Loucy (cell line): ENCODE measurements around the gene SYNPR.

Source experiments
- H2AFZ ChIP-seq: fragments of 200-600 bp; sonication (generic); 2 replicates; pipeline ENCODE4 v1.6.0; 2016; ENCODE audit warnings: antibody characterized with exemption, mild to moderate bottlenecking, low read length, moderate library complexity
- H3F3A ChIP-seq: fragments of 200-600 bp; 2 replicates; pipeline ENCODE4 v1.6.0; 2016; ENCODE audit warnings: antibody characterized with exemption, low read depth, mild to moderate bottlenecking
- H3K27me3 ChIP-seq: fragments of 200-600 bp; sonication (generic); 2 replicates; pipeline ENCODE4 v1.6.1; 2014; ENCODE audit warnings: low read length, mild to moderate bottlenecking; ENCODE audit not compliant: insufficient read depth, poor library complexity, severe bottlenecking
- H3K36me3 ChIP-seq: fragments of 200-600 bp; sonication (generic); 2 replicates; pipeline ENCODE4 v1.6.1; 2016; ENCODE audit warnings: low read length; ENCODE audit not compliant: insufficient read depth
- H3K4me1 ChIP-seq: fragments of 200-600 bp; sonication (generic); 2 replicates; pipeline ENCODE4 v1.5.1; 2014; ENCODE audit warnings: low read length, mild to moderate bottlenecking; ENCODE audit not compliant: insufficient read depth, poor library complexity, severe bottlenecking
- H3K4me2 ChIP-seq: fragments of 200-600 bp; sonication (generic); 2 replicates; pipeline ENCODE4 v1.6.0; 2014; ENCODE audit warnings: antibody characterized with exemption, low read length, low read depth, mild to moderate bottlenecking; ENCODE audit not compliant: poor library complexity, severe bottlenecking
- H3K4me3 ChIP-seq: fragments of 200-600 bp; sonication (generic); 2 replicates; pipeline ENCODE4 v1.5.1; 2014; ENCODE audit warnings: low read length, mild to moderate bottlenecking, mixed read lengths; ENCODE audit not compliant: poor library complexity, severe bottlenecking
- H3K79me2 ChIP-seq: fragments of 200-600 bp; sonication (generic); 2 replicates; pipeline ENCODE4 v1.6.1; 2014; ENCODE audit warnings: low read length; ENCODE audit not compliant: insufficient read depth
- H3K9ac ChIP-seq: fragments of 200-600 bp; sonication (generic); 2 replicates; pipeline ENCODE4 v1.6.0; 2014; ENCODE audit warnings: mild to moderate bottlenecking, low read depth, low read length, moderate library complexity; ENCODE audit not compliant: poor library complexity, severe bottlenecking
- H3K9me2 ChIP-seq: fragments of 200-600 bp; sonication (generic); replicated peaks from 2 replicates; pipeline ENCODE4 v1.6.1; 2016; ENCODE audit warnings: low read depth, low read length, mixed read lengths
- H3K9me3 ChIP-seq: fragments of 200-600 bp; sonication (generic); 2 replicates; pipeline ENCODE4 v1.6.1; 2014; ENCODE audit warnings: mild to moderate bottlenecking, antibody characterized with exemption, low read length, low read depth; ENCODE audit not compliant: insufficient read depth
- H4K20me1 ChIP-seq: fragments of 200-600 bp; sonication (generic); 2 replicates; pipeline ENCODE4 v1.6.0; 2014; ENCODE audit warnings: antibody characterized with exemption, low read length, mild to moderate bottlenecking; ENCODE audit not compliant: insufficient read depth, poor library complexity, severe bottlenecking
- EZH2phosphoT487 ChIP-seq: fragments of 200-600 bp; IDR thresholded peaks from 2 replicates; pipeline ENCODE4 v1.6.1; 2018; ENCODE audit warnings: antibody characterized with exemption, mild to moderate bottlenecking, moderate library complexity, borderline replicate concordance
- TF ChIP-seq, protein P1 (sequence below): fragments of 200-600 bp; sonication (generic); conservative IDR thresholded peaks from 2 replicates; pipeline ENCODE4 v1.5.1; 2014; ENCODE audit warnings: mild to moderate bottlenecking, antibody characterized with exemption, low read length

Gene SYNPR

GRCh38 chr3:63609834-63610233 lies 331.7 kb downstream of the SYNPR start:
- Histone ChIP-seq H3F3A (no peaks in the 10 kb centered on the region), H4K20me1 (no peaks in the 10 kb centered on the region), H3K9me2 (no peaks in the 10 kb centered on the region), H3K4me3 (no peak overlapping the region), H3K27me3 (no peaks in the 10 kb centered on the region), H3K4me2 (no peak overlapping the region), H3K79me2 (no peaks in the 10 kb centered on the region), H3K36me3 (no peaks in the 10 kb centered on the region), H2AFZ (no peak overlapping the region), H3K4me1 (no peaks in the 10 kb centered on the region), H3K9ac (no peak overlapping the region), H3K9me3 (no peaks in the 10 kb centered on the region)
- TF ChIP-seq EZH2phosphoT487, result no peak
- TF ChIP-seq, protein P1, sequence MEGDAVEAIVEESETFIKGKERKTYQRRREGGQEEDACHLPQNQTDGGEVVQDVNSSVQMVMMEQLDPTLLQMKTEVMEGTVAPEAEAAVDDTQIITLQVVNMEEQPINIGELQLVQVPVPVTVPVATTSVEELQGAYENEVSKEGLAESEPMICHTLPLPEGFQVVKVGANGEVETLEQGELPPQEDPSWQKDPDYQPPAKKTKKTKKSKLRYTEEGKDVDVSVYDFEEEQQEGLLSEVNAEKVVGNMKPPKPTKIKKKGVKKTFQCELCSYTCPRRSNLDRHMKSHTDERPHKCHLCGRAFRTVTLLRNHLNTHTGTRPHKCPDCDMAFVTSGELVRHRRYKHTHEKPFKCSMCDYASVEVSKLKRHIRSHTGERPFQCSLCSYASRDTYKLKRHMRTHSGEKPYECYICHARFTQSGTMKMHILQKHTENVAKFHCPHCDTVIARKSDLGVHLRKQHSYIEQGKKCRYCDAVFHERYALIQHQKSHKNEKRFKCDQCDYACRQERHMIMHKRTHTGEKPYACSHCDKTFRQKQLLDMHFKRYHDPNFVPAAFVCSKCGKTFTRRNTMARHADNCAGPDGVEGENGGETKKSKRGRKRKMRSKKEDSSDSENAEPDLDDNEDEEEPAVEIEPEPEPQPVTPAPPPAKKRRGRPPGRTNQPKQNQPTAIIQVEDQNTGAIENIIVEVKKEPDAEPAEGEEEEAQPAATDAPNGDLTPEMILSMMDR, result no peak

- no peak overlapping the region for H3K4me2 ChIP-seq
- no peak overlapping the region for H2AFZ ChIP-seq
- no peaks in the 10 kb centered on the region for H3F3A ChIP-seq
- no peaks in the 10 kb centered on the region for H3K79me2 ChIP-seq
- H3K4me3 ChIP-seq, result no peak overlapping the region
- H3K4me1 ChIP-seq, result no peaks in the 10 kb centered on the region
- TF ChIP-seq, protein P1, result no peak
- TF ChIP-seq EZH2phosphoT487, result no peak
- no peaks in the 10 kb centered on the region for H3K36me3 ChIP-seq
- H4K20me1 ChIP-seq, result no peaks in the 10 kb centered on the region
- no peaks in the 10 kb centered on the region for H3K9me3 ChIP-seq
- no peaks in the 10 kb centered on the region for H3K9me2 ChIP-seq
- no peak overlapping the region for H3K9ac ChIP-seq
- no peaks in the 10 kb centered on the region for H3K27me3 ChIP-seq
Measured at GRCh38 chr3:63611382-63611781, 333.3 kb downstream of the SYNPR start.

- Histone ChIP-seq H3K36me3 (no peaks in the 10 kb centered on the region), H3K9me2 (no peaks in the 10 kb centered on the region), H3K4me2 (no peak overlapping the region), H2AFZ (no peak overlapping the region), H3K9ac (no peak overlapping the region), H4K20me1 (no peaks in the 10 kb centered on the region), H3K4me3 (no peak overlapping the region), H3K79me2 (no peaks in the 10 kb centered on the region), H3K9me3 (no peaks in the 10 kb centered on the region), H3K4me1 (no peaks in the 10 kb centered on the region), H3K27me3 (no peaks in the 10 kb centered on the region), H3F3A (no peaks in the 10 kb centered on the region)
- TF ChIP-seq EZH2phosphoT487, result no peak
- TF ChIP-seq, protein P1, result no peak
Measured at GRCh38 chr3:63613561-63613960, 335.5 kb downstream of the SYNPR start.
